Fibroblast of pulmonary artery (primary cell): ENCODE results near the gene CFAP99.
"Not testable (repeated sequence)": the region's sequence is repeated elsewhere in the genome, so short reads cannot be mapped to it uniquely, and the experiment has no call there.

Experiments used
- DNase-seq: peaks from one replicate; pipeline ENCODE4 v3.0.0-alpha.2; 2010; ENCODE audit warnings: low read depth
- H3K4me3 ChIP-seq: replicated peaks from 2 replicates; pipeline ENCODE4 v1.5.1; 2011; ENCODE audit warnings: low read depth, mild to moderate bottlenecking, control low read depth, low read length, moderate library complexity
- CTCF ChIP-seq: IDR thresholded peaks from 2 replicates; pipeline ENCODE4 v1.5.1; 2011; ENCODE audit warnings: mild to moderate bottlenecking, control low read depth, low read length, inconsistent platforms; ENCODE audit errors: missing control alignments

Gene CFAP99

GRCh38 chr4:2465032-2465431 lies 46.3 kb downstream of the CFAP99 start:
- H3K4me3 ChIP-seq = no peak overlapping the region
- DNase-seq = no peak

GRCh38 chr4:2465544-2465943 lies 46.8 kb downstream of the CFAP99 start:
- not testable (repeated sequence) for H3K4me3 ChIP-seq, DNase-seq

More at GRCh38 chr4:2465032-2465431, 46.3 kb downstream of the CFAP99 start:
- TF ChIP-seq CTCF = no peak

- H3K4me3 ChIP-seq = peak within 1 kb of the TSS; percentile 91
- DNase-seq = peak; percentile 96
- no peak for TF ChIP-seq CTCF
Observed at GRCh38 chr4:2468456-2469191, 49.9 kb downstream of the CFAP99 start, which contains the start of gene RNF4. Gene RNF4, plus strand, starts transcription at chr4:2469106. Its CDS starts 21,388 bp downstream, at chr4:2490494.

GRCh38 chr4:2469192-2469984 lies 50.6 kb downstream of the CFAP99 start:
- peak overlapping the region; percentile 91 for H3K4me3 ChIP-seq
- no peak for TF ChIP-seq CTCF
- DNase-seq = no peak

- TF ChIP-seq CTCF = no peak
- H3K4me3 ChIP-seq = peak overlapping the region; percentile 91
- no peak for DNase-seq
Observed at GRCh38 chr4:2470791-2471190, 52.0 kb downstream of the CFAP99 start.

- H3K4me3 ChIP-seq = no peak overlapping the region
- DNase-seq = peak; percentile 31
- TF ChIP-seq CTCF = no peak
Observed at GRCh38 chr4:2472187-2472586, 53.4 kb downstream of the CFAP99 start.

GRCh38 chr4:2478229-2478628 lies 59.5 kb downstream of the CFAP99 start:
- no peak for TF ChIP-seq CTCF
- DNase-seq = no peak

More at GRCh38 chr4:2478229-2478628, 59.5 kb downstream of the CFAP99 start:
- no peak overlapping the region for H3K4me3 ChIP-seq
